ENCODE data around the gene PDE6B.

PDE6B gene

GRCh38 chr4:673349-674091, 48.1 kb downstream of the PDE6B start:
- no peak for DNase-seq

GRCh38 chr4:674172-675035, 49.0 kb downstream of the PDE6B start, which contains the start of the genes ATP5ME and MYL5:
Gene ATP5ME, minus strand, starts transcription at chr4:674276. Its CDS starts 29 bp downstream, at chr4:674247.
Gene MYL5, plus strand, starts transcription at chr4:674542. Its CDS starts 3,485 bp downstream, at chr4:678027.
- peak; percentile 95 for DNase-seq

- no peak for DNase-seq
Measured at GRCh38 chr4:675036-675882, 49.9 kb downstream of the PDE6B start.

- no peak for DNase-seq
Measured at GRCh38 chr4:675980-676870, 50.9 kb downstream of the PDE6B start.

- DNase-seq, result no peak
Measured at GRCh38 chr4:676871-677235, 51.5 kb downstream of the PDE6B start.

GRCh38 chr4:677431-678293, 52.3 kb downstream of the PDE6B start:
- no peak for DNase-seq

- no peak for DNase-seq
Measured at GRCh38 chr4:678331-679103, 53.1 kb downstream of the PDE6B start.

GRCh38 chr4:679104-679481, 53.7 kb downstream of the PDE6B start:
- no peak for DNase-seq

GRCh38 chr4:679629-680028, 54.3 kb downstream of the PDE6B start:
- DNase-seq, result no peak

- DNase-seq, result no peak
Measured at GRCh38 chr4:680091-680490, 54.7 kb downstream of the PDE6B start.

GRCh38 chr4:680551-680927, 55.2 kb downstream of the PDE6B start:
- DNase-seq, result no peak

- DNase-seq, result peak; percentile 42
Measured at GRCh38 chr4:680928-681645, 55.7 kb downstream of the PDE6B start.

GRCh38 chr4:681736-682451, 56.5 kb downstream of the PDE6B start:
- no peak for DNase-seq

- no peak for DNase-seq
Measured at GRCh38 chr4:682490-683172, 57.3 kb downstream of the PDE6B start.

- DNase-seq, result no peak
Measured at GRCh38 chr4:683247-683897, 58.0 kb downstream of the PDE6B start.

GRCh38 chr4:683982-684622, 58.7 kb downstream of the PDE6B start:
- peak; percentile 44 for DNase-seq

Measured in fibroblast of skin of abdomen (primary cell).